ENCODE data around the gene ANK2. TPM values are rescaled to one million over a fixed set of nuclear protein-coding genes. Genes with fewer than 3 reads are reported as not detected.
A peak's percentile ranks its signal among the peaks of the same experiment; 100 is the strongest.

ANK2 gene
- total RNA-seq, 2 donors from 2014 or later, result 9.9 to 11.5 TPM

DNA sequence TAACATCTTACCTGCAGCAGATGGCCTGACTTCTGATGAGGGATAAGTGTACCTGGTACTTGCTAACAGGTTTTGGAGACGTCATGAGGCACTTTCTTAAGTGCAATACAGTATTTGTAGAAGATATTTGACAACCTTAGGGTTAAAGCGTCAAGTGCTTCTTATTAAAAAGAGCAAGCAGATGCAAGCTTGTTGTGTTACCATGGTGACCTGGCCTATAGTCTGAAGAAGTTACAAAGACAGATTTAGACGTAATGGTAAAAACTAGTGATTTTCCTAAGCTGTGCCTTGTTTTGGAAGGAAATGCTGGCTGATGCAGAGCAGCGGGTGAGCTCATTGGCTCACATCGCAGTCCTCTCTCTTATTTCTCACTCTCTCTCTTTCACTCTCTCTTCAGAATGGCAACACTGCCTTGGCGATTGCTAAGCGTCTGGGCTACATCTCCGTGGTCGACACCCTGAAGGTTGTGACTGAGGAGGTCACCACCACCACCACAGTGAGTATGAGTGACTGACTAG lies 243.6 kb downstream of the ANK2 start:
- Histone ChIP-seq H3K27me3 (no peaks in the 10 kb centered on the region), H3K27ac (no peak overlapping the region), H3K4me1 (no peaks in the 10 kb centered on the region), H3K36me3 (replicated peaks in 1 of 2; ENCODE audit: insufficient read depth in 1 of 2, low read depth in 2 of 2) (no peaks in the 10 kb centered on the region), H3K9me3 (no peaks in the 10 kb centered on the region), H3K4me3 (no peak overlapping the region)
- ATAC-seq (peak; percentile 45), DNase-seq (peak in 1 of 4 donors; percentile 5)
- intact Hi-C loops (cut with DNase I), result no loop called here
- 58 to 66% methylated on average over 9 of the region's 9 CpGs for WGBS, 2 donors
- TF ChIP-seq, protein P1, sequence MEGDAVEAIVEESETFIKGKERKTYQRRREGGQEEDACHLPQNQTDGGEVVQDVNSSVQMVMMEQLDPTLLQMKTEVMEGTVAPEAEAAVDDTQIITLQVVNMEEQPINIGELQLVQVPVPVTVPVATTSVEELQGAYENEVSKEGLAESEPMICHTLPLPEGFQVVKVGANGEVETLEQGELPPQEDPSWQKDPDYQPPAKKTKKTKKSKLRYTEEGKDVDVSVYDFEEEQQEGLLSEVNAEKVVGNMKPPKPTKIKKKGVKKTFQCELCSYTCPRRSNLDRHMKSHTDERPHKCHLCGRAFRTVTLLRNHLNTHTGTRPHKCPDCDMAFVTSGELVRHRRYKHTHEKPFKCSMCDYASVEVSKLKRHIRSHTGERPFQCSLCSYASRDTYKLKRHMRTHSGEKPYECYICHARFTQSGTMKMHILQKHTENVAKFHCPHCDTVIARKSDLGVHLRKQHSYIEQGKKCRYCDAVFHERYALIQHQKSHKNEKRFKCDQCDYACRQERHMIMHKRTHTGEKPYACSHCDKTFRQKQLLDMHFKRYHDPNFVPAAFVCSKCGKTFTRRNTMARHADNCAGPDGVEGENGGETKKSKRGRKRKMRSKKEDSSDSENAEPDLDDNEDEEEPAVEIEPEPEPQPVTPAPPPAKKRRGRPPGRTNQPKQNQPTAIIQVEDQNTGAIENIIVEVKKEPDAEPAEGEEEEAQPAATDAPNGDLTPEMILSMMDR (IDR thresholded peaks at IDR 0.05), result no peak
- TF ChIP-seq POLR2A (IDR thresholded peaks at IDR 0.05), result no peak

DNA sequence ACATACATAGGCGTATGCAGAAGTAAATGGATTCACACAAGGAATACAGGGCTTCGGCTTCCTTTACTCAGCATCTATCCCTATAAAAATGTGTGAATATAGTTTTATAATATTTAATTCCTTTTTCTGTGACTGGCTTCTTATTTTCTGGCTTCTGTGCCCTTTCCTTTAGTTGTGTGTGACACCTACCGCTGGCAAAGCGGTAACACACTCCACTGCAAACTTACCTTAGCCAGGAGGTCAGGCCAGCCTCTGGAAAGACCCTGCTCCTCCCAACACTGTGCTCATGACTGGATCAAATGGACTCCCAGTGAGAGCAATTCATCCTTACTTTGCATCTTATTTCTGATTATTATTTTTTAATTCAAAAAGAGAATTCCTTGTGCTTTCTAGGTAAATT lies 244.2 kb downstream of the ANK2 start:
- Histone ChIP-seq H3K27me3 (no peaks in the 10 kb centered on the region), H3K4me3 (no peak overlapping the region), H3K36me3 (replicated peaks in 1 of 2; ENCODE audit: insufficient read depth in 1 of 2, low read depth in 2 of 2) (no peaks in the 10 kb centered on the region), H3K9me3 (no peaks in the 10 kb centered on the region), H3K4me1 (no peaks in the 10 kb centered on the region), H3K27ac (no peak overlapping the region)
- TF ChIP-seq, protein P1 (IDR thresholded peaks at IDR 0.05), result no peak
- no peak for TF ChIP-seq POLR2A (IDR thresholded peaks at IDR 0.05)
- intact Hi-C loops (cut with DNase I), result no loop called here
- ATAC-seq (no peak), DNase-seq (no peak)
- 75 to 85% methylated on average over 4 of the region's 4 CpGs for WGBS, 2 donors

DNA sequence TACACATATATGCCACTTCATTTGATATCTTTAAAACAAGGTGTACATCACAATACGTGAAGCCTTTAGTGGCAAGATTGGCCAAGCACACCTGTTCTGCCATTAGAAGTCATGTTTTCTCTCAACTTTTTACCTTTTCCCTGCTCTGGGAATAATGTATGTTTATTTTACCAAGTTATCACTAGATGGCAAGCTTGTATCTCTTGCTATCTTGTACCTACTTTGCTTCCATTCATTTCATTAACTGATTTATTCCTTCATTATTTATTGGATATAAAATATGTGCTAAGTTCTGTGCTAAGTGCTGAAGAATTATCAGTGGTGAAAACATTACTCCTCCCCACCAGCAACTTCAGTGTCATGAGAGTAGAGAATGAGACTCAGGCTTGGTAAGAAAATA lies 245.5 kb downstream of the ANK2 start:
- Histone ChIP-seq H3K27ac (no peak overlapping the region), H3K4me1 (no peaks in the 10 kb centered on the region), H3K4me3 (no peak overlapping the region), H3K9me3 (no peaks in the 10 kb centered on the region), H3K27me3 (no peaks in the 10 kb centered on the region), H3K36me3 (replicated peaks in 1 of 2; ENCODE audit: insufficient read depth in 1 of 2, low read depth in 2 of 2) (no peaks in the 10 kb centered on the region)
- ATAC-seq (no peak), DNase-seq (no peak)
- TF ChIP-seq, protein P1 (IDR thresholded peaks at IDR 0.05), result no peak
- no peak for TF ChIP-seq POLR2A (IDR thresholded peaks at IDR 0.05)
- WGBS, 2 donors, result 67 to 77% methylated on average over 1 of the region's 1 CpG
- intact Hi-C loops (cut with DNase I), result no loop called here

DNA sequence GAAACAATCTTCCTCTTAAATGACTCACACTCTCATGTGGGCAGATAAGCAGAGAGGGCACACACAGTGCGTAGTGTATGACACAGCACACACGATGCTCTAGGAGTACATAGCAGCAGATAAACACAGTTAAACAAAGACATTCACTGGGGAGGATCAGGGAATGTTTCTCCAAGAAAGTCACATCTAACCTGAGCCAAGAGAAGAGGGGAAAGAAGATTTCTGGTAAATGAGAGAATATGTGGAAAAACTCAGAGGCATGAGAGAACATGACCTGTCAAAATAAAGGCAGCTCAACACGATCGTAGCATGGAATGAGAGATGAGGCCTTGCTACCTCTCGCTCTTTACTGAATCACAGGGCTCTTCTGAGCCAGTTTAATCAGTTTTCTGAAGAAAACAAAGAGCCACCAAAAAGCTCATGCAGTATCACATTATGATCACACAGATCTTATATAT lies 251.0 kb downstream of the ANK2 start:
- intact Hi-C loops (cut with DNase I), result no loop called here
- DNase-seq (peak in 1 of 4 donors; percentile 18), ATAC-seq (peak; percentile 50)
- H3K36me3 ChIP-seq (replicated peaks in 1 of 2; ENCODE audit: insufficient read depth in 1 of 2, low read depth in 2 of 2), result no peaks in the 10 kb centered on the region
- 58 to 60% methylated on average over 5 of the region's 5 CpGs for WGBS, 2 donors
- no peak overlapping the region for H3K27ac ChIP-seq
- no peaks in the 10 kb centered on the region for H3K4me1 ChIP-seq
- H3K4me3 ChIP-seq, result no peak overlapping the region
- H3K27me3 ChIP-seq, result no peaks in the 10 kb centered on the region
- no peaks in the 10 kb centered on the region for H3K9me3 ChIP-seq
- TF ChIP-seq, protein P1 (IDR thresholded peaks at IDR 0.05), result no peak
- TF ChIP-seq POLR2A (IDR thresholded peaks at IDR 0.05), result no peak

DNA sequence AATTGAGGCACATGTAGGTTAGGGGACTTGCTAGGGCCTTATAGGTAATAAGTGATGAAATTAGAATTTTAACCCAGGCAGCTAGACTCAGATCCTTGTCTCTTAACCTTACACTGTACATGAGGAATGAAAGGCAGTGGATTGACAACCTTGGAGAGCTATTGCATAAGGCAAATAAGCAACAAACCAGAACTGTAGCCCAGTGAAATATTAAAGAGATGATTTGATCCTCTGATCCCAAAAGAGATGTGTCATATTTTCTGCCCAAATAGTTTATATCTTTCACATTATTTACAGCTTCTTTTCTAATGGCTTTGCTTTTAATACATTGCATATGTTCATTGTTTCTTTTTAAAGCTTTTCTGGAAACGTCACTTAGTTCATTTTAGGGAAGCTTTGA lies 252.6 kb downstream of the ANK2 start:
- intact Hi-C loops (cut with DNase I), result no loop called here
- Histone ChIP-seq H3K4me1 (no peaks in the 10 kb centered on the region), H3K4me3 (no peak overlapping the region), H3K27ac (no peak overlapping the region), H3K27me3 (no peaks in the 10 kb centered on the region), H3K9me3 (no peaks in the 10 kb centered on the region), H3K36me3 (replicated peaks in 1 of 2; ENCODE audit: insufficient read depth in 1 of 2, low read depth in 2 of 2) (no peaks in the 10 kb centered on the region)
- WGBS, 2 donors, result 67% methylated on average over 1 of the region's 1 CpG
- no peak for ATAC-seq
- TF ChIP-seq, protein P1 (IDR thresholded peaks at IDR 0.05), result no peak
- no peak for TF ChIP-seq POLR2A (IDR thresholded peaks at IDR 0.05)
- DNase-seq, result no peak
